Stimulated activated CD4-positive, alpha-beta T cell treated with anti-CD3 and anti-CD28 coated beads, Interleukin-12 subunit alpha, Interleukin-12 subunit beta, amount 100 ng/mL, for 24 hours (primary cell): ENCODE results near the gene RPS6KA1.
"Not testable (repeated sequence)": the region's sequence is repeated elsewhere in the genome, so short reads cannot be mapped to it uniquely, and the experiment has no call there.

Experiments
- DNase-seq, 2 experiments: peaks; one replicate each; pipeline ENCODE4 v3.0.0-alpha.2; 2020; ENCODE audit warnings: low read depth in 2 of 2

The RPS6KA1 gene

DNA sequence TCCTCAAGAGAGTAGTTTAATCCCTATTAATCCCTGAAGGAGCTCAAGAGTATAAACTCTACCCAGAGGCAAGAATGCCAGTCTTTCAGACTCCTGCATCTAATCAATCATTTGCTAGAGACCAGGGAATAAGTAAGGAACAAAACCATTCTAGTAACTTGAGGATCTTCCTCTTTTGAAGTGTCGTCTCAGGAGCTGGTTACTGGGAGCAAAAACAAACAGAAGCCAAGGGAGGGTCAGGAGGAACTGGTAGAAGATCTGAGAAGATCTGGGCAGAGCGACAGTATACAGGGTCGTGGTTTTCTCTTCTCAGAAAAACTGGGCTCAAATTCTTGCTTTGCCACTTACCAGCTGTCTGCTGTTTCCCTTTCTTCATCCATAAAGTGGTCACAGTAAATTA, 69.3 kb downstream of the RPS6KA1 start:
- DNase-seq, result no peak

DNA sequence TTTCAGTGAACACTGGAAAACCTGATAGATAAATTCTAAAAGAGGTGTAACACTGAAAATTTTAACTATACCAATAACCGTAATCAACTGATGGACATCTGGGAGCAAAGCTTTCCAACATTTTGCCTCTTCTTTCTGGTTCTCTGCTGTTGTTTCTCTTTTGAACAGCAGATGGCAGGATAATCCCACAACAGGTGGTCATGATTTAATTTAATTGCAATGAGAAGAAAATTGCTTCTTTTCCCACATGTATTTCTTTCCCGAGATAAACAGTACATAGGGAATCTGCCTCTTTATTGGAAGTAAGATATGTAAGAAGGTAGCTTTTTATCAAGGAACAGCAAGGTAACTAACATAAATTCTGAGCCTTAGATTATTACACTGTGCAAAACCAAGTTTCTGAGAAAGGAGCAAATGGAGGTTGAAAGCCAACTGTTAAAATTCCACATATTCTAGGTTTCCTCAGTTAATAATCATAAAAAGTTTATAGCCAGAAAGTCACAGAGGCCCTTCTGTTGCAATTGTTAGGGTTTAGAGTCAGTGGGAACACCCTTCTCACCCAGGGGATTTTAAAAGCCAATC, 72.9 kb downstream of the RPS6KA1 start:
- DNase-seq, result no peak

DNA sequence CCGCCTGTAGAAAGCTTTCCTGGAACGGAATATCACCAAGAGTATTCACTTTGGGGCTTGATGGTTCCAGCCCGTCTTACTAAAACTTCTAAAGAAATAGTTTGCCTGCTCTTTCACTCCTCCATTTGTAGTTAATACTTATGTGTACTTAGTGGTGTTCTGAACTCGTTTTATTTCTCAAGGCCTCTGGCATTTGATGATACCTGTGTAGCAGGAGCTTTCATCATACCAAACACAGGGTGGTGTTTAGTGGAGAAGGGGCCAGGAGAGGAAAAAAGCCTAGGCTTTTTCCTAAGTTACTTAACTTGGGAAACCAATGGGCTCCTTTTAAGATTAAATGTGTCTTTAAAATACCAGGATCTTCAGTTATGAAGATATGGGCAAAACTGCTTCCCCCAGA, 74.3 kb downstream of the RPS6KA1 start:
- DNase-seq, result no peak

DNA sequence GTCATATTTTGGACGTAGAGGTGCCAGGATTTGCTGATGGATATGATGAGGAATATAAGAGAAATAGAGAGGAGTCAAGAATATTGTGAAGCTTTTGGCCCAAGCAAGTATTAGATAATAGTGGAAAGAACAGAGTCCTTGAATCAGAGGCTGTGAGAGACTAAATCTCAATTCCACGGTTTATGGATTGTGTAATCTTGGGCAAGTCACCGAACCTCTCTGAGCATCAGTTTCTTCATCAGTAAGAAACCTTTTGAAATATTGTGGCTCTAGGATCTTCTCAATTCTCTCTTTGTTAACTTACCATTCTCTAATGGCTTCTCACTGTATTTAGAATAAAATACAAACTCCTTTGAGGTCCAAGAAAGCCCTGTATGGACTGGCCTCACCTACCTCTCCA, 77.6 kb downstream of the RPS6KA1 start:
- no peak for DNase-seq

DNA sequence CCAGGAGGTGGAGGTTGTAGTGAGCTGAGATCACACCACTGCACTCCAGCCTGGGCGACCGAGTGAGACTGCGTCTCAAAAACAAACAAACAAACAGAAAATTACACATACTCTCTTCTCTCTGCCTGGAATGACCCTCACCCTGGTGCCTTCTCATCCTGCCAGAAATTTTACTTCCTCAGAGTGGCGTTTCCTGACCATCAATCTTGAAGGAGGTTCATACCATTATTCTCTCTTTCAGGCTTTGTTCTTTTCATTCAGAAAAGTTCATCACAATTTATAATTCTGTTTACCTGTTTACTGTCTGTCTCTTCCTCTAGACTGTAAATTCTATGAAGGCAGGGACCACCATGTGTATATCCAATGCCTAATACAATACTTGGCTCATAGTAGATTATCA, 79.3 kb downstream of the RPS6KA1 start:
- no peak for DNase-seq

DNA sequence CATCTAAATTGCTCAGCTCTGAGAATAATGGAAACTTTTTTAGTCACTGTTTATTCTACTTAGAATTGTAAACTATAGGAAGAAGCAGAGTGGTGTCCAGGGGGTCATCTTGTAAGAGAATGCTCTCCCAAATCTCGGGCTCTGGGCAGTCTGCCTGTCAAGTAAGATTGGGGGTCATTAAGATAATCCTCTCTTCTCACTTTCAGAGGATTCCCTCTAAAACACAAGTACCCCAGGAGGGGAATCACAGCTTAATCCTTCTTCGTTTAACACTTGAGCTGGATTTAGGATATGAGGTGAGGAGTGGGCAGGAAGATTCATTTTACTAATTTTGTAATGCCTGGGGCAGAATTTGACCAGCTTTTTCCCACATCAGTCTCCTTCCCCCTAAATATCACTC, 81.2 kb downstream of the RPS6KA1 start:
- no peak for DNase-seq

DNA sequence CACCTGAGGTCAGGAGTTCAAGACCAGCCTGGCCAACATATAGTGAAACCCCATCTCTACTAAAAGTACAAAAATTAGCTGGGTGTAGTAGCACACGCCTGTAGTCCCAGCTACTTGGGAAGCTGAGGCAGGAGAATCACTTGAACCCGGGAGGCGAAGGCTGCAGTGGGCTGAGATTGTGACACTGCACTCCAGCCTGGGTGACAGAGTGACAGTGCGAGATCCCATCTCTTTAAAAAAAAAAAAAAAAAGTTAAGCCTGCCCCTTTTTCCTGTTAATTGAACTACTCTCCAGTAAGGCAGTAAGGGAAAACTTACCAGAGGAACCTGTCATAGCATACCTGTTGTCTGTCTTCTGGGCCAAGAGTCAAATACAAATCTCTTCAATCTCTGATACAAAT, 83.1 kb downstream of the RPS6KA1 start:
- not testable (repeated sequence) for DNase-seq

DNA sequence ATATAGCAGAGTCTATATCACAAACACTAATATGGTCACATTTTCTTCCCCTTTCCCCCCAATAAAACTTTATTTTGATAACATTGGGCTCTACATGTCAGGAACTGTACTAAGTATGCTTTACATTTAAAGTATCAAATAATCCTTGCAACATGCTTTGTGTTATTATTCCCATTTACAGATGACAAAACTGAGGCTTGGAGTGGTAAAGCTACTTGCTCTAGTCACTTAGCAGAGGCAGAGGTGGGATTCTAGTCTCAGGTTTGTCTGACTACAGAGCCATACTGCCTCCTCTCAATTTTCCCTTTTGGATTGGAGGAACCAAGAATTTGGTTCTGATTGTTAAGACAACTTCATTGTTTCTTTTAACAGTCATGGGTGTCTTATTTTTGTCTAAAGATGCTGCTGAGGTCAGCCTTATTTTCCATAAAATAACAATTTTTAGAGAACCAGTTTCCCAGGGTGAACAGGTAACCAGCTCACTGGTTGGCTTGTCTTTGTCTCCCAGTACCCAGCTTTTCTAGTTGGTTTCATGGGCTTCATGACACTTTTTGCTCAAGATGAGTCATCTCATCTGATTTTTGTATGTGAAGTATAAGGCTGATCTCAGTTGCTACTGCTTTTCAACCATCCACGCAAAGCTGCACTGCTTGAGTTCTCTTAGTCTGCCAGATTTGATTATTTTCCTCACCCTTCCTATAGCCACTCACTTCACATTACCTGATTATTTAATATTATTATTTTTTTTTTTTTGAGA, 85.3 kb downstream of the RPS6KA1 start:
- no peak for DNase-seq

DNA sequence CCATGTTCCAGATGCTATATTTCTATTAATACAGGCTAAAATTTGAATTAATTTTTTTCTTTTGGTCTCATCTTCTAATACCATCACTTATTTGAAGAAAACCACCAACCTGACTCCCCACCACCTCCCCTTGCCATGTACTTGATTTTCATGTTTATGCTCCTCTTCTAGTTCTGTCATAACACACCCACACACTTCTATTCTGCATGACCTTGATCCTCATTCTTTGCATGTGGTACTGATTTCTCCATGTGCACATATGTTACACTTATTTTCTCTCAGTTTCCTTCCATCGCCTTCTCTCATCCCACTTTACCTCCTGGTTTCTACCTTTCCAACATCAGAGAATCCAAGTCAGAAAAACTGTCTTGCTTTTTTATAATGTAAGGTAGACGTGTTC, 87.3 kb downstream of the RPS6KA1 start:
- DNase-seq, result no peak

DNA sequence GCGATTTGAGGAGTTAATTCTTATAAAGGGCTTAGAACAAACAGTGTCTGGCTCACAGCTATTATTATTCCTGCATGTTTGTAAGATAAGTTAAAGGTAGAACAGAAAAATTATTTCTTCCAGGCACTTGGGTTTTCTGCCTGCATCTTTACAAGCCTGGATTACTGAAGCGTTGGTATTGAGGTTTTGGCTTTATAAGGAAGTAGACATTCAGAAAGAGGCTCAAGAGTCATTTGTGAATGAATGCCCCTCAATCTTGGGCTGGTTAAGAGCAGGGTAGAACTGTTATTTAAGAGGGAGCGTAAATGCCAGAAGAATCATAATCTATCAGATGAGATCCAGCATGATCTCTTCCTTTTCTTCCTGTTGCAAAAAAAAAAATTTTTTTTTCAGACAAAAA, 89.0 kb downstream of the RPS6KA1 start:
- DNase-seq, result no peak
